SK-N-SH treated with all-trans-retinoic acid at 6 μM for 48 hours (cell line): Measurements from ENCODE around the gene MRPL36.

Source experiments
- ATAC-seq: fragments of 200-7000 bp; cut with Tn5 transposase; 3 replicates; pipeline ENCODE4 v1.9.1; 2020; ENCODE audit warnings: mild to moderate bottlenecking, moderate library complexity
- ARNTL ChIP-seq: fragments of 450-650 bp; formaldehyde crosslinking; IDR thresholded peaks from 2 replicates; pipeline ENCODE4 v1.5.0; 2020; ENCODE audit warnings: low read depth, mild to moderate bottlenecking, moderate library complexity, borderline replicate concordance
- BACH2 ChIP-seq: fragments of 250-450 bp; sonication (Bioruptor Pico); IDR thresholded peaks from 2 replicates; pipeline ENCODE4 v1.9.0; 2021; ENCODE audit warnings: mild to moderate bottlenecking, borderline replicate concordance
- CSDC2 ChIP-seq: fragments of 250-450 bp; sonication (Bioruptor Pico); IDR thresholded peaks from 2 replicates; pipeline ENCODE4 v1.5.0; 2020; ENCODE audit warnings: mild to moderate bottlenecking, moderate library complexity
- ESRRG ChIP-seq: fragments of 250-450 bp; sonication (Bioruptor Pico); IDR thresholded peaks from 2 replicates; pipeline ENCODE4 v1.6.1; 2021; ENCODE audit warnings: mild to moderate bottlenecking
- GLIS3 ChIP-seq: fragments of 250-450 bp; sonication (Bioruptor Pico); IDR thresholded peaks from 2 replicates; pipeline ENCODE4 v1.5.0; 2020; ENCODE audit warnings: mild to moderate bottlenecking, moderate library complexity
- ISL1 ChIP-seq: fragments of 250-450 bp; sonication (Bioruptor Pico); IDR thresholded peaks from 2 replicates; pipeline ENCODE4 v2.1.2; 2022; ENCODE audit warnings: mild to moderate bottlenecking, moderate library complexity
- OSR1 ChIP-seq: fragments of 250-450 bp; sonication (Bioruptor Pico); IDR thresholded peaks from 2 replicates; pipeline ENCODE4 v1.8.0; 2022; ENCODE audit warnings: moderate library complexity, mild to moderate bottlenecking, inconsistent platforms
- PATZ1 ChIP-seq: fragments of 250-450 bp; sonication (Bioruptor Pico); IDR thresholded peaks from 2 replicates; pipeline ENCODE4 v1.8.0; 2020; ENCODE audit warnings: mild to moderate bottlenecking, moderate library complexity, borderline replicate concordance
- POU6F1 ChIP-seq: fragments of 250-450 bp; sonication (Bioruptor Pico); IDR thresholded peaks from 2 replicates; pipeline ENCODE4 v1.8.0; 2021; ENCODE audit warnings: low read depth, mild to moderate bottlenecking, moderate library complexity, borderline replicate concordance
- PPARA ChIP-seq: fragments of 250-450 bp; sonication (Bioruptor Pico); IDR thresholded peaks from 2 replicates; pipeline ENCODE4 v1.5.0; 2020; ENCODE audit warnings: mild to moderate bottlenecking, borderline replicate concordance
- RARB ChIP-seq: fragments of 250-450 bp; sonication (Bioruptor Pico); IDR thresholded peaks from 2 replicates; pipeline ENCODE4 v1.8.0; 2021; ENCODE audit warnings: mild to moderate bottlenecking, moderate library complexity
- SNAI2 ChIP-seq: fragments of 250-450 bp; sonication (Bioruptor Pico); IDR thresholded peaks from 2 replicates; pipeline ENCODE4 v1.5.0; 2020; ENCODE audit warnings: mild to moderate bottlenecking, moderate library complexity
- TCF4 ChIP-seq: fragments of 250-450 bp; sonication (Bioruptor Pico); IDR thresholded peaks from 2 replicates; pipeline ENCODE4 v1.8.0; 2021; ENCODE audit warnings: mild to moderate bottlenecking, moderate library complexity, borderline replicate concordance
- TOX ChIP-seq: fragments of 250-450 bp; sonication (Bioruptor Pico); IDR thresholded peaks from 2 replicates; pipeline ENCODE4 v1.8.0; 2021; ENCODE audit warnings: mild to moderate bottlenecking, moderate library complexity, borderline replicate concordance
- TSHZ2 ChIP-seq: fragments of 250-450 bp; sonication (Bioruptor Pico); IDR thresholded peaks from 2 replicates; pipeline ENCODE4 v1.5.0; 2020; ENCODE audit warnings: mild to moderate bottlenecking, moderate library complexity
- ZC3H10 ChIP-seq: fragments of 250-450 bp; sonication (Bioruptor Pico); IDR thresholded peaks from 2 replicates; pipeline ENCODE4 v1.5.1; 2021; ENCODE audit warnings: mild to moderate bottlenecking, moderate library complexity
- ZFP3 ChIP-seq: fragments of 250-450 bp; sonication (Bioruptor Pico); IDR thresholded peaks from 2 replicates; pipeline ENCODE4 v1.5.0; 2020; ENCODE audit warnings: mild to moderate bottlenecking, moderate library complexity
- ZFP30 ChIP-seq: fragments of 450-650 bp; formaldehyde crosslinking; IDR thresholded peaks from 2 replicates; pipeline ENCODE4 v1.5.0; 2022; ENCODE audit warnings: mild to moderate bottlenecking, moderate library complexity
- ZNF565 ChIP-seq: fragments of 450-650 bp; formaldehyde crosslinking; conservative IDR thresholded peaks from 2 replicates; pipeline ENCODE4 v1.5.0; 2020; ENCODE audit warnings: low read depth, mild to moderate bottlenecking, moderate library complexity
- ZNF70 ChIP-seq: fragments of 450-650 bp; formaldehyde crosslinking; IDR thresholded peaks from 2 replicates; pipeline ENCODE4 v1.5.0; 2020; ENCODE audit warnings: mild to moderate bottlenecking, moderate library complexity
- ZNF8 ChIP-seq: fragments of 450-650 bp; formaldehyde crosslinking; IDR thresholded peaks from 2 replicates; pipeline ENCODE4 v1.5.0; 2020; ENCODE audit warnings: mild to moderate bottlenecking, moderate library complexity
- TF ChIP-seq, protein P1 (sequence below): fragments of 250-450 bp; sonication (Bioruptor Pico); IDR thresholded peaks from 2 replicates; pipeline ENCODE4 v1.5.1; 2021; ENCODE audit warnings: mild to moderate bottlenecking, moderate library complexity

MRPL36 gene

DNA sequence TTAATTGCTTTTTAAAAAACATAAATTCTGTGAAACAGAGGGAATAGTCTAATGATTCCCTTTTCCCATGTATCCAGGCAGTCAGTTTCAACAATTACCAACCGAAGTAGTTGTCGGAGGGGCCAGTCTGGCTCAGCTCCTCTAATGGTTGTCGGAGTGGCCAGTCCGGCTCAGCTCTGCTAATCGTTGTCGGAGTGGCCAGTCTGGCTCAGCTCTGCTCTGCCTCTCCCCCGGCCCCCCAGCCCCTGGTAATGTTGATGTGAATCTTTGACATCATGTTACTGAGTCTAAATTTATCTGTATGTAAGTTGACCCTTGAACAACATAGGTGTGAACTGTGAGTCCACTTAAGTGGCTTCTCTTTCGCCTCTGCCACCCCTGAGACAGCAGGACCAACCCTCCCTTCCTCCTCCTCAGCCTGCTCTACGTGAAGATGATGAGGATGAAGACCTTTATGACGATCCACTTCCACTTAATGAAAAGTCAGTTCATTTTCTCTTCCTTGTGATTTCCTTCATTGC, 11.0 kb upstream of the MRPL36 start:
- ATAC-seq: no peak
- TF ChIP-seq ISL1 (no peak), CSDC2 (CRISPR knock-in tag) (no peak), TSHZ2 (no peak), ZC3H10 (no peak), PATZ1 (CRISPR knock-in tag) (no peak), PPARA (CRISPR knock-in tag) (no peak), SNAI2 (no peak), ZNF70 (no peak), ZFP30 (no peak), ZFP3 (CRISPR knock-in tag) (no peak), RARB (CRISPR knock-in tag) (no peak), TCF4 (CRISPR knock-in tag) (no peak), TOX (no peak), POU6F1 (no peak), ZNF8 (CRISPR knock-in tag) (no peak), OSR1 (CRISPR knock-in tag) (no peak), GLIS3 (CRISPR knock-in tag) (no peak), ARNTL (CRISPR knock-in tag) (no peak), ZNF565 (CRISPR knock-in tag) (no peak)
- TF ChIP-seq, all 23 proteins: peak for 0

DNA sequence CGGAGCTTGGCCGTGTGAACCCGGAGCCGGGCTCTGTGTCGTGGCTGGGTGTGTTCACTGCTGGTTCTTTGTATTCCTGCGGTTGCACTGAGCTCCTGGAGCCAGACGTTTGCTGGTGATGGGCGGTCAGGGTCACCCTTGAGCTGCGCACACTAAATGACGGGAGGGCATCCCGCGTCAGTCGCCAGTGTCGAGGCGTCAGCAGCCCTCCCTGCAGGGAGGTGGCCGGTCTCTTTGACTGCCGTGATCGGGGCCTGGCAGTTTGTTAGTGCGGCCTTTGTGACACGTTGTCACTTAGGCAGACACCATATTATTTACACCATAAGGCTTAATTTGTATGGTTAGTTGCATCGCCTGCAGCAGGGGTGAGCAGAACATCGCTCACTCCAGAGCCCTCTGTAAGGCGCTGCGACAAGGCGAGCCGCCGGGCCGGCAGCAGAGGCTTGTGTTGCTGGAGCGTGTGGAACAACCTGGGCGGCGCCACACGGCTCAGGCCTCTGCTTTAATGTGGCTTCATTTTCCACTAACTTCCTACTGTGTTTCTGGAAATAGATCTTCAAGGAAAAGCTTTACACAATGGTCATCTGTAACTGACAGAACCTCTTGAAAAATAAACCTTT, 9.9 kb upstream of the MRPL36 start:
- no peak for ATAC-seq
- TF ChIP-seq RARB (CRISPR knock-in tag) (no peak), ZFP30 (no peak), TSHZ2 (no peak), ZFP3 (CRISPR knock-in tag) (no peak), ARNTL (CRISPR knock-in tag) (no peak), ZNF565 (CRISPR knock-in tag) (no peak), CSDC2 (CRISPR knock-in tag) (no peak), ESRRG (no peak), BACH2 (CRISPR knock-in tag) (no peak), PATZ1 (CRISPR knock-in tag) (no peak), TCF4 (CRISPR knock-in tag) (no peak), POU6F1 (no peak), TOX (no peak), ZNF8 (CRISPR knock-in tag) (no peak)
- TF ChIP-seq, protein P1, sequence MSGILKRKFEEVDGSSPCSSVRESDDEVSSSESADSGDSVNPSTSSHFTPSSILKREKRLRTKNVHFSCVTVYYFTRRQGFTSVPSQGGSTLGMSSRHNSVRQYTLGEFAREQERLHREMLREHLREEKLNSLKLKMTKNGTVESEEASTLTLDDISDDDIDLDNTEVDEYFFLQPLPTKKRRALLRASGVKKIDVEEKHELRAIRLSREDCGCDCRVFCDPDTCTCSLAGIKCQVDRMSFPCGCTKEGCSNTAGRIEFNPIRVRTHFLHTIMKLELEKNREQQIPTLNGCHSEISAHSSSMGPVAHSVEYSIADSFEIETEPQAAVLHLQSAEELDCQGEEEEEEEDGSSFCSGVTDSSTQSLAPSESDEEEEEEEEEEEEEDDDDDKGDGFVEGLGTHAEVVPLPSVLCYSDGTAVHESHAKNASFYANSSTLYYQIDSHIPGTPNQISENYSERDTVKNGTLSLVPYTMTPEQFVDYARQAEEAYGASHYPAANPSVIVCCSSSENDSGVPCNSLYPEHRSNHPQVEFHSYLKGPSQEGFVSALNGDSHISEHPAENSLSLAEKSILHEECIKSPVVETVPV (CRISPR knock-in tag): no peak
- TF ChIP-seq, all 23 proteins: peak for 0
